Mucosa of descending colon (tissue), 3 donors: ENCODE data around the gene MAN2A2. TPM values are rescaled to one million over a fixed set of nuclear protein-coding genes. Genes with fewer than 3 reads are reported as not detected.

ENCODE experiments used
- ATAC-seq: fragments of 200-7000 bp; cut with Tn5 transposase; one replicate; pipeline ENCODE4 v1.9.1; 2020; ENCODE audit warnings: mild to moderate bottlenecking, moderate library complexity
- DNase-seq, 3 donors: peaks; one replicate each; pipeline ENCODE4 v3.0.0-alpha.2; 2020
- H3K36me3 ChIP-seq: fragments of 200-600 bp; one replicate; pipeline ENCODE4 v1.8.0; 2021; ENCODE audit warnings: low read depth, mild to moderate bottlenecking
- H3K4me1 ChIP-seq: fragments of 200-600 bp; one replicate; pipeline ENCODE4 v1.8.0; 2021; ENCODE audit warnings: low read depth, mild to moderate bottlenecking
- H3K4me3 ChIP-seq: fragments of 200-600 bp; one replicate; pipeline ENCODE4 v1.8.0; 2021; ENCODE audit warnings: mild to moderate bottlenecking
- H3K9me3 ChIP-seq: fragments of 200-600 bp; one replicate; pipeline ENCODE4 v1.8.0; 2021; ENCODE audit warnings: mild to moderate bottlenecking
- CTCF ChIP-seq: fragments of 200-600 bp; IDR thresholded peaks from one replicate; pipeline ENCODE4 v1.8.0; 2022; ENCODE audit warnings: antibody characterized with exemption, mild to moderate bottlenecking
- intact Hi-C, 2 donors: fragments of 100-400 bp; cut with DNase I in 1 of 2; cut with micrococcal nuclease in 1 of 2; formaldehyde crosslinking; loops; one replicate each; pipeline versions ENCODE4 v1.11.0 to v1.11.1; 2022; cut with DNase I, micrococcal nuclease
- total RNA-seq, 3 donors: library from RNA; stranded (reverse); fragmentation: NEBNext Ultra II Directional in 2 of 3; extraction: Animal tissue kit (Norgen Biotek cat#: 25700) in 2 of 3; gene quantifications; one replicate each; pipeline versions ENCODE4 v1.2.1 to v1.2.4, GENCODE V29; 2021 to 2023
- donor health status: DM: no; HTN: no; CAD: no; lungs with moderate emphysema.
- donor health status: DM: no; HTN: no; CAD: no.
- donor health status: DM: no; HTN: yes; CAD: no.

The MAN2A2 gene
- total RNA-seq, 3 donors from 2014 or later = 50.9 to 75.8 (median 75.3) TPM

- intact Hi-C loops = loop anchor here in 1 of 2 donors (10.0 kb wide), 2 partner anchors 189 to 359 kb away; partner anchors contain the start of gene CRTC3
- Histone ChIP-seq H3K4me1 (peaks cover 15% of the 10 kb centered on the region), H3K36me3 (no peaks in the 10 kb centered on the region), H3K9me3 (no peaks in the 10 kb centered on the region), H3K4me3 (no peak overlapping the region)
- no peak for TF ChIP-seq CTCF
- ATAC-seq = peak; percentile 7
- DNase-seq = peak in 2 of 3 donors; percentile 37 to 53
Measured at GRCh38 chr15:90883526-90883975, 19.6 kb upstream of the MAN2A2 start.

- intact Hi-C loops = loop anchor here in 1 of 2 donors (10.0 kb wide), 2 partner anchors 189 to 359 kb away; partner anchors contain the start of gene CRTC3
Measured at GRCh38 chr15:90883976-90884718, 19.0 kb upstream of the MAN2A2 start, which contains the start of gene FES. Gene FES (plus strand): TSS chr15:90884504. CDS start chr15:90885046, 542 bp downstream.

GRCh38 chr15:90884719-90885431 lies 18.2 kb upstream of the MAN2A2 start:
- Histone ChIP-seq H3K9me3 (no peaks in the 10 kb centered on the region), H3K4me1 (peaks cover 15% of the 10 kb centered on the region), H3K4me3 (no peak overlapping the region), H3K36me3 (no peaks in the 10 kb centered on the region)
- no peak for DNase-seq
- intact Hi-C loops = loop anchor here (5.0 to 10.0 kb wide), 3 partner anchors 190 to 360 kb away; partner anchors contain the start of gene CRTC3 (in 1 of the 2)
- ATAC-seq = peak; percentile 2
- no peak for TF ChIP-seq CTCF

More at GRCh38 chr15:90883976-90884718, 19.0 kb upstream of the MAN2A2 start, which contains the start of gene FES:
- DNase-seq = peak; percentile 60 to 82 (median 79)
- no peak within 1 kb of the TSS for H3K4me3 ChIP-seq
- no peaks in the 10 kb centered on the region for H3K9me3 ChIP-seq
- H3K4me1 ChIP-seq = peaks cover 15% of the 10 kb centered on the region
- peak; percentile 66 for ATAC-seq
- TF ChIP-seq CTCF = no peak
- no peaks in the 10 kb centered on the region for H3K36me3 ChIP-seq

- intact Hi-C loops = loop anchor here (5.0 to 10.0 kb wide), 3 partner anchors 191 to 361 kb away; partner anchors contain the start of gene CRTC3 (in 1 of the 2)
- Histone ChIP-seq H3K4me3 (no peak overlapping the region), H3K4me1 (peaks cover 15% of the 10 kb centered on the region), H3K36me3 (no peaks in the 10 kb centered on the region), H3K9me3 (no peaks in the 10 kb centered on the region)
- ATAC-seq (peak; percentile 71), DNase-seq (peak; percentile 82 to 87 (median 86))
- TF ChIP-seq CTCF = peak; percentile 98
Measured at GRCh38 chr15:90885432-90886290, 17.4 kb upstream of the MAN2A2 start.

GRCh38 chr15:90886291-90886614 lies 16.8 kb upstream of the MAN2A2 start:
- Histone ChIP-seq H3K36me3 (no peaks in the 10 kb centered on the region), H3K9me3 (no peaks in the 10 kb centered on the region), H3K4me3 (no peak overlapping the region), H3K4me1 (peaks cover 15% of the 10 kb centered on the region)
- no peak for ATAC-seq
- DNase-seq = no peak
- intact Hi-C loops = loop anchor here (5.0 to 10.0 kb wide), 3 partner anchors 191 to 361 kb away; partner anchors contain the start of gene CRTC3 (in 1 of the 2)
- TF ChIP-seq CTCF = no peak
